GM21576 (cell line): Measurements from ENCODE around the gene AAK1.
"Not testable (repeated sequence)": the region's sequence is repeated elsewhere in the genome, so short reads cannot be mapped to it uniquely, and the experiment has no call there.

ENCODE experiments used
- ATAC-seq: cut with Tn5 transposase; IDR thresholded peaks from one replicate; pipeline ENCODE4 v1.9.1; 2021; ENCODE audit warnings: mild to moderate bottlenecking, moderate library complexity; ENCODE audit not compliant: unreplicated experiment

The AAK1 gene

DNA sequence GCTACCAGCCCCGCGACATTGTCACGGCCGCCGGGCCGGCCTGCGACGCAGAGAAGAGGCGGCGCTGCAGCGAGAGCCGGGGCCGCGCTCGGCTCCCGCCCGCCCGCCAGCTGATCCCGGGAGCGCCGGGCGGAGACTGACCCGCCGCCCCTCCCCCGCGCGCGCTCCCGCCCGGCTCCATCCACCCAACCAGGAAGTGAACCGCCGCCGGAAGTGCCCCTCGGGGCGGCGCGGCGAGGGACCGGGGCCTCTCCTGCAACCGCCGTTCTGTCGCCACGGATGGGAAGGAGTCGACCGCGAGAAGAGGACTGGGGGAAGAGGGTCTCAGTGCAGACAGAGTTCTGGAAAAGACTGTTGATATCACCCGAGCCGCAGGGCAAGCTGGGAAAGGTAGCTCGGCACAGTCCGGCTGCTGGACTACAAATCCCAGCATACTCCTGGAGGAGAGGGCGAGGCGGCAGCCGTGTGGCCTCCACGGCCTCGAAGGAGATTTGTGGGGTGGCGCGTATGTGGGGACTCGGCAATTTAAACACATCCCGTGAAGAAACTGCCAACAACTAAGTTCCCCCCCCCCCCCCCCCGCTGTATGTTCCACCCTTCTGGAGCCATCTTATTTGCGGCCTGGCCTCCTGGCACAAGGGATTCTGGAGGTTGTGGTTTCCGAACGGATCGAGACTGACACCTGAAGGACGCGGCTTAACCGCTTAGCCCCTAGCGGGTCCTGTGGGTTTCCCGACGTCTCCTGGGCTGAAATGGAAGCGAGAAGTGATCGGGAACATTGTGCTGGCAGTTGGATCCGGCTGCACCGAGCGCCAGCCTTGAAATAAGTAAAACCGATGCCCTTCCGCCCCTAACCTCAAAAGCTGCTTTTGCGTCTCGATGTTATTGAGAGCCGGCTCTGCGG is at the start of gene AAK1:
TSS of gene AAK1 (minus strand) at position 138 of the 904 bp plus-strand sequence. CDS start 699 bp downstream, outside the sequence.
- peak; percentile 36 for ATAC-seq

DNA sequence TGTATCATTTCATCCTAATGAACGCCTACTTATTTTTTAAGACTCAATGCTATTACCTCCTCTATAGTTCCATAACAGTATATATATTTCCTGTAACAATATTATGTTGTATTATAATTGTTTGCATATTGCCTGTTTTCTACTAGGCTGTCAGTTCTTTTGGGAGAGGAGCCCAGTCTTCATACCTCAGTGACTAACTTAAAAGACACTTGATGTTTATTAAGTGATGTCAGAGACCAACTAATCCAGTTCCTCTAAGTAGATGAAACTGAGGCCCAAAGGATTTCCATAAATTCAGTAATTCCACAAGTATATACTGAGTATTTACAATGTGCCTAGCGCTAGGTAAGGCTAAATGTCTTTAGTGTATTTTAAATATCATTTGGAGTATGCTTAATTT is 48.9 kb upstream of the AAK1 start:
- ATAC-seq = no peak

DNA sequence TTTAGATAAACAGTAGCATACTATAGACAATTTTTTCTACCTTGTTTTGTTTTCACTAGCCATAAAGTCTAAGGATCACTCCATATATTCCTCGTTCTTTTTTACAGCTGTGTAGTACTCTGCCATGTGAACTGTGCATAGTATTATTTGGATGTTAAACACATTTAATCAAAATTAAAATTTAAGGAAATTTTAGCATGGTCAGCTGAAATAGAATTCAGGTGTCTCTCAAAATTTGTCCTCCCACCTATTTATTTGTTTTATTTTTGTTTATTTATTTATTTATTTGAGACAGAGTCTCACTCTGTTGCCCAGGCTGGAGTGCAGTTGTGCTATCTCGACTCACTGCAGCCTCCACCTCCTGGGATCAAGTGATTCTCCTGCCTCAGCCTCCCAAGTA is 46.4 kb upstream of the AAK1 start:
- no peak for ATAC-seq

DNA sequence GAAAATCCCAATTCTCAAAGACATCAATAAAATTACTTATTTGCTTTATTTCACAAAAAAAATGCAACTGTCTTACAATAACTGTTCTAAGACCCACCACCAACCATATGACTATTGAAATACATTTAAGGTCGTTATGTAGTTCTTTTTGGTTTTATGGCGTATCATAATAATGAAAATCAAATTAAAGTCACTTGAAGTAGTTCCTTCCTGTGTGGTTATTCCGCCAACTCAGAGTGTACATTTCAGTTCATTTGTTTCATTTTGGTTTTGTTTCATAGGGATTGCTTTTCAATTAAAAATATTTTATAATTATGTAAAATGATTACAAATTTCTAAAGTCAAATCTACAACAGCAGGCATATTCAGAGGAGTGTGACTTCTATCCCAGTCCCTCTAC is 45.9 kb upstream of the AAK1 start:
- ATAC-seq = no peak

DNA sequence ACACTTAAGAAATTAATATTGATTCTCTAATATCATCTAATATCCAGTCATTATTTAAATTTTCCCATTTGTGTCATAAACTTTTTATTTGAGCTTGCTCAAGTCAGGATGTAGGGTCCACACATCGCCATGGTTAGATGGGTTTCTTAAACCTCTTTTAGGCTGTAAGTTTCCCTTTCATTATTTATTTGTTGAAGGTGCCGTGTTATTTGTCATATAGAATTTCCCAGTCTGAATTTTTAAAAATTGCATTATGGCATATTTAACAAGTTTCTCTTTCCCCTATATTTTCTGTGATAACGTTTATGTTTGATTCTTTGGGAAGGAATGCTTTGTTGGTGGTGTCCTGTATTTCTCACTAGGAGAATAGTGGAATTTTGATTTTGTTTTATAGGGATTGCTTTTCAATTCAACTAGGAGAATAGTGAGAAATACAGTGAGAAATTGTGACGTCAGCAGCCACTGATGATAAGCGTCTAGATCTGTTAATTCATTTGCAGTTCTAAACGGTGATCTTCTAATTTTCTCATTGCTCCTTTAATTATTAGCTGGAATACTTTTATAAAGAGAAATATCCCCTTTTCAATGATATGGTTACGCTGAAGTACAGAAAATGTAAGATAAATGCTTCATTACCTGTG is 44.6 kb upstream of the AAK1 start:
- no peak for ATAC-seq

DNA sequence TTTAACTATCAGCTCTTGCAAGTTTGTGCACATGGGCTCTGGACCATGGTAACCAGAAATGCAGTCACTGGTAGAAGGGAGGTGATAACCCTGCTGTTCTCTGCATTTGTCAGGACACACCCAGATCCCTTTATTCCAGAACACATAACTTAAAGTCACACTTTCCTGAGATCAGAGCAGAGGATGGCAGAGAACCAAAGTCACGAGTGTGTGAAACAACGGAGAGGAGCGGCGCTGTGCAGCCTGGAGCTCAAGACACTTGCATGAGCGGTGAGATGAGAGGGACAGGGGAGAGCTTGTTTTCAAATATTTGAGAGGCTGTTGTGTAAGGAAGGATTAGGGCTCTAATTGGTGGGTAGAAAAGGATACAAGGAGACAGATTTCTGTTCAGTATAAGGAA is 43.3 kb upstream of the AAK1 start:
- ATAC-seq = no peak

DNA sequence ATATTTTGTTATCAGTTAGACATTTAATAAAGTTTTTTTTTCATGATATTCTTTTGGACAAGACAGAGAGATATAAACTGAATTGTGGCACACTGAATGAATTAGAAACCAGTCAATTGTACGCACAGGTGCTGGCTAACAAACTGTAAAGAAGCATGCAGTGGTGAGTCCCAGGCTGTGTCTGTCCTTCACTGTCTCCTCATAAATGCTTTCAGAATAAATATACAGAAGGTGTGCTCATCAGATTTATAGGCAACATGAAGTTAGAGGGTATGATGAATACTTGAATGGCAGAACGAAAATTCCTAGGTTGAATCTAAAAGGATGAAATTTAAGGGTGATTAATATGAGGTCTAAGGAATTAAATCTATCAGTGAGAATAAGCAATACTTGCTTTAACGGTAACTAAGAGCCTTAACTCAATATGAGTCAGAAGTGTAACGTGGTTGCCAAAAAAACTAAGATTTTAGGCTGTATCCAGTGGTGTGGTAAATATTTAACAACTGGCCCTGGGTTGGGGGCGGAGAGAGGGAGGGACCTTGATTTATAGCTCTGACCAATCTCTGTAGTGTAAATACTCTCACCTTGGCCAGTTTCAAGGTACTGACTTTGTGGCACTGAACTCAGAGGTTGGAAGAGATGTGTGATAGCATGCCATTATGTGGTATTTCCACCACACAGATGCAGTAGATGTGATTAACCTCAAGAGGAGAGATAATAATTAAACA is 41.9 kb upstream of the AAK1 start:
- no peak for ATAC-seq

DNA sequence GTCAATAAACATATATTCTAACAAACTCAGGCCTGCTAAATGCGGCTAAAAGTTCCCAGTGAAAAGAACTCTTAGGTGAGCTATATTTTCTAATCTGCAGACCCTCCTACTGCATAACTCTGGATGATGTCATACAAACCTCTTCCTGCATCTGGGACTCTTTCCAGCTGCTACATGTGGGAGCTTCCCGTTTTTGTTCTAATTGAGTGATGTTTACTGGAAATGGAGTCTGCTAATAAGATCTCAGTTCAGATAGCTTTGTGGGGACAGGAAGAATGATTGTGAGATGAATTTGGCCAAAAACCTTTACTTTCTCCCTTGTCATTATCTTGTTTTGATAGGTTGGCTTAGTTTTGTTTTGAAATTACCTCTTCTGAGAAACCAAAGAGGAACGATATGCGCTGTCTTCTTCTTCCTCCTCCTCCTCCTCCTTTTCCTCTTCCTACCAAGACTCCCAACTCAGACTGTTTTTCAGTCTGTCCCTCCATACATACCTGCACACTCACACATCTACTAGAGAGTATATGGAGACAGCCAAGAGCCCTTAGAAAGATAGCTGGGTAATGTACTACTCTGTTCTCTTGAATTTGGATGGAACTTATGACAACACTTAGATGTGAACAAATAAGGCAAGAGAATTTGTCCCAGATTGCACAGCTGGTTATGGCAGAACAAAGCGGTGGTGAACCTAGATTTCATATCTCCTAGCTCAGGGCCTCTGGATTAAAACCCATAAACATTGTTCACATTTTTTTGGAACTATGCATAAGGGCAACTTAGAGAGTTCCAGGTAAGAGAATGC is 39.8 kb upstream of the AAK1 start:
- no peak for ATAC-seq

DNA sequence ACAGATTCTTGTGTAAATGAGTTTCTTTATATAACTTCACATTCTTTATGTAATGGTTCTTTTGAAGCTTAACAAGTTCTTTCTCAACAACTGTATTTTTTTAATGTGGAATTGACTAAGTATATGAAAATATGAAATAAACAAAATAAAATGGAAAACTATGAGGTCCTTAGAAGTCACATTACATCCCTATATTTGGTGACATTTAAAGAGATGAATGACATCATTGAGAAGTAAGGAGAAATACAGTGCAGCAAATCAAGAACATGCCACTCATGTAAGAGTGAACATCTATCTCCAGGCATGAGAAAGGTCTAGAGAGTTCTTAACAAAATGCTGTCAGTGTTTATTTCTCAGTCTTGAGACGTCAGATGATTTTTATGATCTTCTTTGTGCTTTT is 39.0 kb upstream of the AAK1 start:
- ATAC-seq = no peak

DNA sequence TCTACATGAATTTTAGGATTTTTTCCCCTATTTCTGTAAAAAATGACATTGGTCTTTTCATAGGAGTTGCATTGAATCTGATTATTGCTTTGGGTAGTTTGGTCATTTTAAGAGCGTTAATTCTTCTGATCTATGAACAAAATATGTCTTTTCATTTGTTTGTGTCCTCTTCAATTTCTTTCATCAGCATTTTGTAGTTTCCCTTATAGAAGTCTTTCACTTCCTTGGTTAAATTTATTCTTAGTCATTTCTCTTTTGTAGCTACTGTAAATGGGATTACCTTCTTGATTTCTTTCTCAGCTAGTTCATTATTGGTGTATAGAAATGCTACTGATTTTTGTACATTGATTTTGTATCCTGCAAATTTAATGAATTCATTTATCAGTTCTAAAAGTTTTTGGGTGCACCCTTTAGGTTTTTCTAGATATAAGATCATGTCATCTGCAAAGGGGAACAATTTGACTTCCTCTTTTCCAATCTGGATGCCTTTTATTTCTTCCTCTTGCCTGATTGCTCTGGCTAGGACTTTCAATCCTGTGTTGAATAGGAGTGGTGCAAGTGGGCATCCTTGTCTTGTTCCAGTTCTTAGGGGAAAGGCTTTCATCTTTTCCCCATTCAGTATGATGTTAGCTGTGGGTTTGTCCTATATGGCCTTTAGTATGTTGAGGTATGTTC is 36.6 kb upstream of the AAK1 start:
- ATAC-seq = no peak

DNA sequence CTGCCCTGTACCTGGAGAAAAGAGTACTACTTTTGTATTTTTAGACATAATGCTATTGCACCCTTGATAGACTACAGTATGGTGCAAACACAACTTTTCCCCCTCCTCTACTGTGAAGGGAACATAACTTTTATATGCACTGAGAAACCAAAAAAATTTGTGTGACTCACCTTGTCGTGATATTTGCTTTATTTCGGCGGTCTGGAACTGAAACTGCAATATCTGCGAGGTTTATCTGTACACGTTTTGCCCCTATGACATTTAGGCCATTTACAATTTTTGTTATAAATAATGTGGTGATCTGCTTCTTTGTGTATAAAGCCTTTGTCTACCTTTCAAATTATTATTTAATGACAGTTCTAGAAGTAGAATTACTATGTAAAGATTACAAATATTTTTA is 34.4 kb upstream of the AAK1 start:
- ATAC-seq = no peak

DNA sequence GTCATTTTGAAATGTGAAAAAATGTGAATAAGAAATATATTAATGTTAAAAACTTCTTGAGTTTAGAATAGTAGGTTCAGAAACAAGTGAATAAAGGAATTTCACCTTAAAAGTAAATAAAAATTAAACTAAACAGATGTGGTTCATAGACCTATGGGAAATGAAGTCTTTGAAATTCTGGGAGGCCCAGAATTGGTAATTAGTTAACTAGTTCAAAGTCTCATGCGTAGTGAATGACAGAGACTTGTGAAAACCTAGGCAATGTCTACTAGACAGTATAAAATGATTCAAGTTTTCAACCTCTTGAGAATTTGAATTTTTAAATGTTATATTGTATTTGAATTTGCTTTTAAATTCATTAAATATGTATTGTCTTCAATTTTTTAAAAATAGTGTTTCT is 32.6 kb upstream of the AAK1 start:
- ATAC-seq = no peak

DNA sequence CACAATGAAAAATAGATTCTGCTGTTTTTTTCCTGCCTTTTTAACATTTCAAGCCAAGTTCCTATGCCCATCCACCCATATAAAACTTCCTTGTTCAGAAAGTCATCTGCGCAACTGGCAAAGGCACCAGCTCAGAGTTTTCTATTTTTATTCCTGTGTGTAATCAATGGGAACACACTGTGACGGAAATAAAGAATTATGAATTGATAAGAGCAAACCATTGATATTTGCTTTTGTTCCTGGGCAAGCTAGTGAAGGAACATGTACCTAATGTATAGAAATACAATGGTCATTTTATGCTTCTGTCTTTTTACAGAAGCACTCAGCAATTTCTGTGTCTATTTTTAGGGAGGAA is 30.8 kb upstream of the AAK1 start:
- no peak for ATAC-seq

DNA sequence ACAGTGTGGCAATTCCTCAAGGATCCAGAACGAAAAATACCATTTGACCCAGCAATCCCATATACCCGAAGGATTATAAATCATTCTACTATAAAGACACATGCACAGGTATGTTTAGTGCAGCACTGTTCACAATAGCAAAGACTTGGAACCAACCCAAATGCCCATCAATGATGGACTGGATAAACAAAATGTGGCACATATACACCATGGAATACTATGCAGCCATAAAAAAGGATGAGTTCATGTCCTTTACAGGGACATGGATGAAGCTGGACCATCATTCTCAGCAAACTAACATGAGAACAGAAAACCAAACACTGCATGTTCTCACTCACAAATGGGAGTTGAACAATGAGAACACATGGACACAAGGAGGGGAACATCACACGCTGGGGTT is 29.6 kb upstream of the AAK1 start:
- ATAC-seq = not testable (repeated sequence)

DNA sequence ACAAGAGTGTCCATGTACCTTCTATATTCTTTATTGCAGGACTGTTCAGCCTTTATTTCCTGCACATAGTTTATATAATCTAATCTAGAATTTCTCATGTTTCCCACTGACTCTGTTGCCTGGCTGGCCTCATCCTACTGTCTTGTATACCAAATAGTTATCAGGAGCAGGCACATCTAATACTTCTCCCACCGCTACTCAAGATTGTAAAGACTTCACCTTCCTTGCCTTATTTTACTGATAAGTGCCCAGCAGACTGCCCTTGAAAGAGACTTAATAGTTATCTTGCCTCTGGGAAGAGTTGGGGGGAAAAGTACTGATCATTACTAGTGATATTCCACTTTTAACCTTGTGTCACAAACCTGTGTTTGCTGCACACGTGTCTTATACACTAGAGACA is 26.1 kb upstream of the AAK1 start:
- ATAC-seq = no peak

DNA sequence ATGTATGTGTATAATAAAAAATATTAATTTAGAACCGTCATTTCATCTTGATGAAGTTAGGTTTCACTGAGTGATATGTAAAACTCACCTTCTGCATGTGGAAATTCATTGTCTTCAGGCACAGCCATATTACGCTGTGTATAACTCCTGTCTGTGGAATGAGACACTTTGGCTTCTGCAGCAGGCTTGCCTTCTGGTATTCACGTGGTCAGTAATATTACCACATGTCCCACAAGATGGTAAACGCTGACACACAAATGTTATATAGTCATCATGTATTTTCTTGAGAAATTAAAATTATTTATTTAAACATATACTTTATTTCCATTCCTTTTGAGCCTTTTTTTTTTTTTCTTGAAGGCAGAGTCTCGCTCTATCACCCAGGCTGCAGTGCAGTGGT is 25.1 kb upstream of the AAK1 start:
- ATAC-seq = no peak

DNA sequence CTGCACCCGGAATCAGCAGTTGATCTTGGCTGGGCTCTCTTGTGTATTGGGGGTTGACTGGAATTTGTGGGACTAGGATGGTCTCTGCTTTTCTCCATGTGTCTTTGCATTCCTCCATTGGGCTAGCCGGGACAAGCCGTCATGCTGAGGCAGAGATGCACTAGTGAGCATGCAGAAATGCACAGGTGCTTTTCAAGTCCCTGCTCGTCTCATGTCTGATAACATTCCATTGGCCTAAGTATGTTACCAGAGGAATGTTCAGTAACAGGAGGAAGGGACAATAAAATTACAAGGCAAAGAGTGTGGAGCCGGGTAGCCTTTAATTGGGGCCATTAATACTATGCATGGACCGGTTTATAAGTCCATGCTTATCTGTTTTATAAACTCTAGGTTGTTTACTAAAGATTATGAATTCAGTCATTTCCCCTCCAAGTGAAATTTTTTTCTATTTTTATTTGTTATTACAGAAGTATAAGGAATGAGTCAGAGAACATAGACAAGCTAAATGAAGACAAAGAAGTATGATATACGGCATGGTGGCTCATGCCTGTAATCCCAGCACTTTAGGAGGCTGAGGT is 24.4 kb upstream of the AAK1 start:
- no peak for ATAC-seq

DNA sequence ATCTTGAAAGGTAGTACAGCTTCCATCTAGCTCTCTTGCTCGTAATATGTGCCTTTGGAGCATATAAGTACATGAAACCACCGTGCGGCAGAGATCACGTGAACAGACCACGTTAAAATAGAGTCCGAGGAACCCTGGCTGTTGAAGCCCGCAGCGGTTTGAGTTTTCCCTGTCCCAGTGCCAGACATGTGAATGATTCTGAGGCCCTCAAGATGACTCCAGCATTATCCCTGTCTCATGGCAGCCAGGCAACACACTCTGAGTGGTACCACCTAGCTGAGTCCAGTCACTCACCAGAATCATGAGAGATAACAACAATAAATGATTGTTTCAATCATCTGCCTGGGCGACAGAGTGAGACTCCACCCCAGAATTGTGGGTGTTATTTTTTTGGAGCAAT is 21.6 kb upstream of the AAK1 start:
- no peak for ATAC-seq

DNA sequence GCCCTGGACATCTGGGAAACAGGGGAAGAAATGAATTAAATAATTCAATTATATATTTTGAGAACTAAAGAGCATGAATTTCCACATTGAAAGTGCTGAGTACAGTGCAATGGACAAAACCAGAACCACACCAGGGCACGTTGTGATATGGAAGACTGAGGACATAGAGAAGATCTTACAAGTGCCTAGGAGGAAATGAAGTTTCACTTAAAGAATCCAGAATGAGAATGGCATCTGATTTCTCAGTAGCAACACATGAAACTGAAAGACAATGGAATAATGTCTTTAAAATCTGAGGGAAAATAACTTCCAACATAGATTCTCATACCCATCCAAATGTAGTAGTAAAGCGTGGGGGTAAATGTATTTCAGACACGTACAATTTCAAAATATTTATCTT is 20.3 kb upstream of the AAK1 start:
- no peak for ATAC-seq

DNA sequence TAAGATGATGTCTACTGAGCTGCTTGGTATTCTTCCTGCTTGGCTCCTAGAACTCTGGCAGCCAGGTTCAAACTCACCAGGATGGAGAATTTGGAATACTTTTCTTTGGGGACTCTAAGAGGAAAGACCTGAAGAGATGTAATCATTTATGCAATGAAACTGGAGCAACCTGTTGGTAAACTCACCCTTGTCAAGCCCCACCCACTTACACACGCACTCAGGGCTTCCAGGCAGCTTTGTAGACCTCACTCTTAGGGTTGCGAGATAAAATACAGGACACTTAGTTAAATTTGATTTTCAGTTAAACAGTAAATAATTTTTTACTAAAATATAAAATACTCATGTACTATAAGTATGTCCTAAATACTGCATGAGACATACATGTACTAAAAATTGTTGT is 19.0 kb upstream of the AAK1 start:
- not testable (repeated sequence) for ATAC-seq
